ENCODE results near the gene SLC16A9. TPM values are rescaled to one million over a fixed set of nuclear protein-coding genes. Genes with fewer than 3 reads are reported as not detected.
"Not testable (repeated sequence)": the region's sequence is repeated elsewhere in the genome, so short reads cannot be mapped to it uniquely, and the experiment has no call there.

SLC16A9 gene
- total RNA-seq, 1 donor from 2014 or later: 3.1 TPM

- Histone ChIP-seq H3K27me3 (ENCODE audit: control insufficient read depth in 3 of 3, insufficient read depth in 3 of 3, low read length in 3 of 3) (no peaks in the 10 kb centered on the region), H3K4me1 (ENCODE audit: control insufficient read depth in 3 of 3, insufficient read depth in 3 of 3, low read length in 3 of 3) (no peaks in the 10 kb centered on the region), H3K36me3 (ENCODE audit: control insufficient read depth in 3 of 3, insufficient read depth in 3 of 3, low read length in 3 of 3) (no peaks in the 10 kb centered on the region), H3K27ac (ENCODE audit: low read depth, low read length) (no peak overlapping the region), H3K9ac (ENCODE audit: low read depth in 1 of 3, low read length in 3 of 3) (no peak overlapping the region), H3K4me3 (ENCODE audit: low read length in 3 of 3) (no peak overlapping the region), H3K9me3 (ENCODE audit: control insufficient read depth in 3 of 3, low read length in 3 of 3) (no peaks in the 10 kb centered on the region)
Measured at GRCh38 chr10:59657724-59658123, 51.9 kb downstream of the SLC16A9 start.

- Histone ChIP-seq H3K4me3 (ENCODE audit: low read length in 3 of 3) (no peak overlapping the region), H3K27me3 (ENCODE audit: control insufficient read depth in 3 of 3, insufficient read depth in 3 of 3, low read length in 3 of 3) (no peaks in the 10 kb centered on the region), H3K27ac (ENCODE audit: low read depth, low read length) (no peak overlapping the region), H3K4me1 (ENCODE audit: control insufficient read depth in 3 of 3, insufficient read depth in 3 of 3, low read length in 3 of 3) (no peaks in the 10 kb centered on the region), H3K9me3 (ENCODE audit: control insufficient read depth in 3 of 3, low read length in 3 of 3) (no peaks in the 10 kb centered on the region), H3K36me3 (ENCODE audit: control insufficient read depth in 3 of 3, insufficient read depth in 3 of 3, low read length in 3 of 3) (no peaks in the 10 kb centered on the region), H3K9ac (ENCODE audit: low read depth in 1 of 3, low read length in 3 of 3) (no peak overlapping the region)
Measured at GRCh38 chr10:59655309-59655708, 54.3 kb downstream of the SLC16A9 start.

- no peaks in the 10 kb centered on the region for H3K9me3 ChIP-seq (ENCODE audit: control insufficient read depth in 3 of 3, low read length in 3 of 3)
- H3K27me3 ChIP-seq (ENCODE audit: control insufficient read depth in 3 of 3, insufficient read depth in 3 of 3, low read length in 3 of 3): no peaks in the 10 kb centered on the region
- H3K9ac ChIP-seq (ENCODE audit: low read depth in 1 of 3, low read length in 3 of 3): no peak overlapping the region
- H3K27ac ChIP-seq (ENCODE audit: low read depth, low read length): no peak overlapping the region
- no peaks in the 10 kb centered on the region for H3K36me3 ChIP-seq (ENCODE audit: control insufficient read depth in 3 of 3, insufficient read depth in 3 of 3, low read length in 3 of 3)
- peaks cover 0 to 4% (median 3%) of the 10 kb centered on the region in 3 donors for H3K4me1 ChIP-seq (ENCODE audit: control insufficient read depth in 3 of 3, insufficient read depth in 3 of 3, low read length in 3 of 3)
- H3K4me3 ChIP-seq (ENCODE audit: low read length in 3 of 3): no peak overlapping the region
Measured at GRCh38 chr10:59654007-59654406, 55.6 kb downstream of the SLC16A9 start.

GRCh38 chr10:59651902-59652301 is 57.7 kb downstream of the SLC16A9 start:
- H3K4me3 ChIP-seq (ENCODE audit: low read length in 3 of 3): no peak overlapping the region
- H3K4me1 ChIP-seq (ENCODE audit: control insufficient read depth in 3 of 3, insufficient read depth in 3 of 3, low read length in 3 of 3): peaks cover 0 to 8% (median 3%) of the 10 kb centered on the region in 3 donors
- no peak overlapping the region for H3K9ac ChIP-seq (ENCODE audit: low read depth in 1 of 3, low read length in 3 of 3)
- H3K27ac ChIP-seq (ENCODE audit: low read depth, low read length): no peak overlapping the region
- no peaks in the 10 kb centered on the region for H3K9me3 ChIP-seq (ENCODE audit: control insufficient read depth in 3 of 3, low read length in 3 of 3)
- H3K36me3 ChIP-seq (ENCODE audit: control insufficient read depth in 3 of 3, insufficient read depth in 3 of 3, low read length in 3 of 3): no peaks in the 10 kb centered on the region
- no peaks in the 10 kb centered on the region for H3K27me3 ChIP-seq (ENCODE audit: control insufficient read depth in 3 of 3, insufficient read depth in 3 of 3, low read length in 3 of 3)

- no peaks in the 10 kb centered on the region for H3K9me3 ChIP-seq (ENCODE audit: control insufficient read depth in 3 of 3, low read length in 3 of 3)
- no peak overlapping the region for H3K27ac ChIP-seq (ENCODE audit: low read depth, low read length)
- H3K27me3 ChIP-seq (ENCODE audit: control insufficient read depth in 3 of 3, insufficient read depth in 3 of 3, low read length in 3 of 3): no peaks in the 10 kb centered on the region
- H3K4me1 ChIP-seq (ENCODE audit: control insufficient read depth in 3 of 3, insufficient read depth in 3 of 3, low read length in 3 of 3): peaks cover 0 to 8% (median 3%) of the 10 kb centered on the region in 3 donors
- no peaks in the 10 kb centered on the region for H3K36me3 ChIP-seq (ENCODE audit: control insufficient read depth in 3 of 3, insufficient read depth in 3 of 3, low read length in 3 of 3)
- no peak overlapping the region for H3K9ac ChIP-seq (ENCODE audit: low read depth in 1 of 3, low read length in 3 of 3)
- H3K4me3 ChIP-seq (ENCODE audit: low read length in 3 of 3): no peak overlapping the region
Measured at GRCh38 chr10:59649606-59650346, 59.9 kb downstream of the SLC16A9 start.

- H3K4me3 ChIP-seq (ENCODE audit: low read length in 3 of 3): no peak overlapping the region
- no peaks in the 10 kb centered on the region for H3K27me3 ChIP-seq (ENCODE audit: control insufficient read depth in 3 of 3, insufficient read depth in 3 of 3, low read length in 3 of 3)
- H3K9me3 ChIP-seq (ENCODE audit: control insufficient read depth in 3 of 3, low read length in 3 of 3): no peaks in the 10 kb centered on the region
- H3K27ac ChIP-seq (ENCODE audit: low read depth, low read length): no peak overlapping the region
- no peaks in the 10 kb centered on the region for H3K36me3 ChIP-seq (ENCODE audit: control insufficient read depth in 3 of 3, insufficient read depth in 3 of 3, low read length in 3 of 3)
- peaks cover 0 to 8% (median 3%) of the 10 kb centered on the region in 3 donors for H3K4me1 ChIP-seq (ENCODE audit: control insufficient read depth in 3 of 3, insufficient read depth in 3 of 3, low read length in 3 of 3)
- no peak overlapping the region for H3K9ac ChIP-seq (ENCODE audit: low read depth in 1 of 3, low read length in 3 of 3)
Measured at GRCh38 chr10:59648711-59649201, 60.9 kb downstream of the SLC16A9 start.

- no peak overlapping the region for H3K9ac ChIP-seq (ENCODE audit: low read depth in 1 of 3, low read length in 3 of 3)
- no peaks in the 10 kb centered on the region for H3K36me3 ChIP-seq (ENCODE audit: control insufficient read depth in 3 of 3, insufficient read depth in 3 of 3, low read length in 3 of 3)
- H3K9me3 ChIP-seq (ENCODE audit: control insufficient read depth in 3 of 3, low read length in 3 of 3): no peaks in the 10 kb centered on the region
- no peaks in the 10 kb centered on the region for H3K27me3 ChIP-seq (ENCODE audit: control insufficient read depth in 3 of 3, insufficient read depth in 3 of 3, low read length in 3 of 3)
- no peak overlapping the region for H3K27ac ChIP-seq (ENCODE audit: low read depth, low read length)
- H3K4me1 ChIP-seq (ENCODE audit: control insufficient read depth in 3 of 3, insufficient read depth in 3 of 3, low read length in 3 of 3): peaks cover 0 to 7% (median under 1%) of the 10 kb centered on the region in 3 donors
- H3K4me3 ChIP-seq (ENCODE audit: low read length in 3 of 3): no peak overlapping the region
Measured at GRCh38 chr10:59644841-59645240, 64.8 kb downstream of the SLC16A9 start.

GRCh38 chr10:59641688-59642087 is 68.0 kb downstream of the SLC16A9 start:
- not testable (repeated sequence) for H3K36me3 ChIP-seq (ENCODE audit: control insufficient read depth in 3 of 3, insufficient read depth in 3 of 3, low read length in 3 of 3); H3K4me1 ChIP-seq (ENCODE audit: control insufficient read depth in 3 of 3, insufficient read depth in 3 of 3, low read length in 3 of 3); H3K9ac ChIP-seq (ENCODE audit: low read depth in 1 of 3, low read length in 3 of 3); H3K4me3 ChIP-seq (ENCODE audit: low read length in 3 of 3); H3K9me3 ChIP-seq (ENCODE audit: control insufficient read depth in 3 of 3, low read length in 3 of 3); H3K27me3 ChIP-seq (ENCODE audit: control insufficient read depth in 3 of 3, insufficient read depth in 3 of 3, low read length in 3 of 3); H3K27ac ChIP-seq (ENCODE audit: low read depth, low read length)

- peaks cover 0 to 8% (median 4%) of the 10 kb centered on the region in 3 donors for H3K4me1 ChIP-seq (ENCODE audit: control insufficient read depth in 3 of 3, insufficient read depth in 3 of 3, low read length in 3 of 3)
- no peaks in the 10 kb centered on the region for H3K36me3 ChIP-seq (ENCODE audit: control insufficient read depth in 3 of 3, insufficient read depth in 3 of 3, low read length in 3 of 3)
- H3K4me3 ChIP-seq (ENCODE audit: low read length in 3 of 3): no peak overlapping the region
- no peaks in the 10 kb centered on the region for H3K27me3 ChIP-seq (ENCODE audit: control insufficient read depth in 3 of 3, insufficient read depth in 3 of 3, low read length in 3 of 3)
- no peak overlapping the region for H3K27ac ChIP-seq (ENCODE audit: low read depth, low read length)
- no peak overlapping the region for H3K9ac ChIP-seq (ENCODE audit: low read depth in 1 of 3, low read length in 3 of 3)
- no peaks in the 10 kb centered on the region for H3K9me3 ChIP-seq (ENCODE audit: control insufficient read depth in 3 of 3, low read length in 3 of 3)
Measured at GRCh38 chr10:59635502-59636290, 74.0 kb downstream of the SLC16A9 start.

GRCh38 chr10:59634102-59634501 is 75.5 kb downstream of the SLC16A9 start:
- no peak overlapping the region for H3K27ac ChIP-seq (ENCODE audit: low read depth, low read length)
- H3K4me3 ChIP-seq (ENCODE audit: low read length in 3 of 3): no peak overlapping the region
- no peaks in the 10 kb centered on the region for H3K9me3 ChIP-seq (ENCODE audit: control insufficient read depth in 3 of 3, low read length in 3 of 3)
- H3K4me1 ChIP-seq (ENCODE audit: control insufficient read depth in 3 of 3, insufficient read depth in 3 of 3, low read length in 3 of 3): peaks cover 0 to 8% (median 4%) of the 10 kb centered on the region in 3 donors
- no peaks in the 10 kb centered on the region for H3K36me3 ChIP-seq (ENCODE audit: control insufficient read depth in 3 of 3, insufficient read depth in 3 of 3, low read length in 3 of 3)
- H3K9ac ChIP-seq (ENCODE audit: low read depth in 1 of 3, low read length in 3 of 3): no peak overlapping the region
- no peaks in the 10 kb centered on the region for H3K27me3 ChIP-seq (ENCODE audit: control insufficient read depth in 3 of 3, insufficient read depth in 3 of 3, low read length in 3 of 3)

All from skeletal muscle tissue (tissue), 4 donors.